H1 (cell line): Measurements from ENCODE around the gene EPB41L2. TPM values are rescaled to one million over a fixed set of nuclear protein-coding genes. Genes with fewer than 3 reads are reported as not detected.
"Not testable (repeated sequence)": the region's sequence is repeated elsewhere in the genome, so short reads cannot be mapped to it uniquely, and the experiment has no call there.

Source experiments
- CTCF ChIA-PET: fragments of 300-600 bp; sonication (Branson Sonifier 250); formaldehyde crosslinking; loops from one replicate; lab custom pipeline; 2021; ENCODE audit not compliant: partially characterized antibody; lab: Charles Lee
- POLR2A ChIA-PET: fragments of 300-600 bp; sonication (Branson Sonifier 250); formaldehyde crosslinking; loops from one replicate; lab custom pipeline; 2021; ENCODE audit warnings: inconsistent platforms; ENCODE audit not compliant: partially characterized antibody; lab: Charles Lee
- DNase-seq, 2 experiments: peaks; one replicate each; pipeline versions ENCODE4 v3.0.0 to v3.0.0-alpha.2; 2010 to 2022; ENCODE audit warnings: low spot score in 2 of 2, low read depth in 1 of 2, mixed read lengths in 1 of 2
- FAIRE-seq: peaks from 2 replicates; lab custom pipeline; 2011; peaks lifted over from hg19 to GRCh38; lab: Jason Lieb, UNC
- H2AFZ ChIP-seq: 2 replicates; pipeline ENCODE4 v1.8.1; 2012; ENCODE audit warnings: low read length, inconsistent platforms
- H2AK5ac ChIP-seq: 2 replicates; pipeline ENCODE4 v1.6.1; 2013; ENCODE audit warnings: low read depth, low read length
- H2BK120ac ChIP-seq: replicated peaks from 2 replicates; pipeline ENCODE3; 2013; ENCODE audit warnings: low read depth, low read length, inconsistent platforms
- H2BK12ac ChIP-seq: 2 replicates; pipeline ENCODE4 v1.6.1; 2013; ENCODE audit warnings: low read depth, low read length
- H2BK15ac ChIP-seq: 2 replicates; pipeline ENCODE4 v1.6.1; 2013; ENCODE audit warnings: low read length
- H2BK20ac ChIP-seq: 2 replicates; pipeline ENCODE4 v1.6.1; 2013; ENCODE audit warnings: low read length
- H2BK5ac ChIP-seq: 2 replicates; pipeline ENCODE4 v1.6.1; 2013; ENCODE audit warnings: low read depth, low read length
- H3K14ac ChIP-seq: 2 replicates; pipeline ENCODE4 v1.6.1; 2013; ENCODE audit warnings: inconsistent platforms; ENCODE audit not compliant: insufficient read length
- H3K18ac ChIP-seq: 2 replicates; pipeline ENCODE4 v1.6.1; 2013; ENCODE audit warnings: low read length; ENCODE audit errors: extremely low read depth
- H3K23ac ChIP-seq: 2 replicates; pipeline ENCODE4 v1.6.1; 2013; ENCODE audit warnings: inconsistent platforms; ENCODE audit not compliant: insufficient read length
- H3K23me2 ChIP-seq: 2 replicates; pipeline ENCODE4 v1.6.1; 2013; ENCODE audit warnings: low read depth, low read length
- H3K27ac ChIP-seq: 2 replicates; pipeline ENCODE4 v1.6.1; 2011; ENCODE audit warnings: low read depth, low read length, inconsistent platforms
- H3K27me3 ChIP-seq, 4 experiments: replicated peaks in 1 of 4; 1 replicate in 1 of 4; 2 replicates in 3 of 4; pipeline versions ENCODE4 v1.6.1 to v1.8.1; 2011 to 2013; ENCODE audit warnings: low read length in 3 of 4, mild to moderate bottlenecking in 3 of 4, inconsistent platforms in 2 of 4, mixed read lengths in 2 of 4, moderate library complexity in 1 of 4; ENCODE audit not compliant: control insufficient read depth in 3 of 4, insufficient read depth in 3 of 4; ENCODE audit errors: extremely low read depth in 1 of 4
- H3K36me3 ChIP-seq, 4 experiments: 2 replicates each; pipeline versions ENCODE4 v1.6.1 to v1.8.1; 2011 to 2013; ENCODE audit warnings: mild to moderate bottlenecking in 4 of 4, low read length in 3 of 4, moderate library complexity in 2 of 4, control low read depth in 1 of 4, inconsistent platforms in 1 of 4; ENCODE audit not compliant: insufficient read depth in 4 of 4, control insufficient read depth in 2 of 4
- H3K4ac ChIP-seq: replicated peaks from 2 replicates; pipeline ENCODE3; 2013; ENCODE audit warnings: low read length, low read depth, mixed read lengths, inconsistent platforms; ENCODE audit not compliant: insufficient read length
- H3K4me1 ChIP-seq, 4 experiments: replicated peaks in 1 of 4; 1 replicate in 1 of 4; 2 replicates in 3 of 4; pipeline versions ENCODE4 v1.6.1 to v1.8.1; 2011 to 2013; ENCODE audit warnings: low read length in 3 of 4, inconsistent platforms in 2 of 4, mixed read lengths in 1 of 4; ENCODE audit not compliant: insufficient read depth in 4 of 4, control insufficient read depth in 3 of 4
- H3K4me2 ChIP-seq, 2 experiments: 2 replicates each; pipeline versions ENCODE4 v1.6.1 to v1.8.1; 2011 to 2013; ENCODE audit warnings: low read depth in 2 of 2, low read length in 2 of 2, control low read depth in 1 of 2, inconsistent platforms in 1 of 2, mild to moderate bottlenecking in 1 of 2; ENCODE audit not compliant: insufficient read depth in 1 of 2
- H3K4me3 ChIP-seq, 4 experiments: fragments of 200-600, 300-600 bp in 1 of 4; sonication (generic), shearing (Covaris generic), sonication (Bioruptor Twin) in 1 of 4; 2 replicates each; pipeline versions ENCODE4 v1.5.1 to v1.8.1; 2011 to 2016; ENCODE audit warnings: low read length in 4 of 4, low read depth in 3 of 4, control low read depth in 2 of 4, inconsistent platforms in 2 of 4, mild to moderate bottlenecking in 2 of 4, mixed read lengths in 1 of 4, moderate library complexity in 1 of 4; ENCODE audit not compliant: insufficient read depth in 2 of 4; ENCODE audit errors: extremely low read depth in 1 of 4
- H3K56ac ChIP-seq: replicated peaks from 2 replicates; pipeline ENCODE3; 2013; ENCODE audit warnings: low read depth, mild to moderate bottlenecking, mixed read lengths, low read length, inconsistent platforms; ENCODE audit not compliant: insufficient read length
- H3K79me1 ChIP-seq: 2 replicates; pipeline ENCODE4 v1.6.1; 2013; ENCODE audit warnings: low read depth, low read length, control low read depth
- H3K79me2 ChIP-seq, 2 experiments: 2 replicates each; pipeline versions ENCODE4 v1.6.1 to v1.8.1; 2012 to 2013; ENCODE audit warnings: low read length in 2 of 2, mild to moderate bottlenecking in 2 of 2, inconsistent platforms in 1 of 2; ENCODE audit not compliant: insufficient read depth in 2 of 2, control insufficient read depth in 1 of 2
- H3K9ac ChIP-seq, 4 experiments: replicated peaks in 1 of 4; 1 replicate in 1 of 4; 2 replicates in 3 of 4; pipeline versions ENCODE4 v1.6.1 to v1.8.1; 2011 to 2013; ENCODE audit warnings: low read depth in 3 of 4, low read length in 3 of 4, control low read depth in 2 of 4, mild to moderate bottlenecking in 2 of 4, moderate library complexity in 2 of 4, inconsistent platforms in 1 of 4; ENCODE audit errors: extremely low read depth in 1 of 4
- H3K9me3 ChIP-seq, 2 experiments: 2 replicates each; pipeline versions ENCODE4 v1.6.1 to v1.8.1; 2012 to 2013; ENCODE audit warnings: mild to moderate bottlenecking in 2 of 2, moderate library complexity in 2 of 2, control low read depth in 1 of 2, inconsistent platforms in 1 of 2, low read depth in 1 of 2, low read length in 1 of 2, mixed read lengths in 1 of 2; ENCODE audit not compliant: insufficient read depth in 2 of 2
- H4K20me1 ChIP-seq, 2 experiments: replicated peaks in 1 of 2; 2 replicates each; pipeline versions ENCODE3 to v1.8.1; 2011 to 2013; ENCODE audit warnings: inconsistent platforms in 2 of 2, low read length in 2 of 2, mild to moderate bottlenecking in 1 of 2; ENCODE audit not compliant: insufficient read depth in 2 of 2, control insufficient read depth in 1 of 2
- H4K5ac ChIP-seq: 2 replicates; pipeline ENCODE4 v1.6.1; 2013; ENCODE audit warnings: low read length, low read depth, mixed read lengths, inconsistent platforms; ENCODE audit not compliant: insufficient read length
- H4K8ac ChIP-seq: 2 replicates; pipeline ENCODE4 v1.8.0; 2013; ENCODE audit warnings: mild to moderate bottlenecking, moderate library complexity, low read length, inconsistent platforms; ENCODE audit not compliant: insufficient read depth; ENCODE audit errors: extremely low read depth
- H4K91ac ChIP-seq: replicated peaks from 2 replicates; pipeline ENCODE3; 2013; ENCODE audit warnings: low read length, mixed read lengths, inconsistent platforms; ENCODE audit not compliant: insufficient read length
- HDAC2 ChIP-seq, 2 experiments: fragments of 300-600 bp in 1 of 2; sonication (generic) in 1 of 2; IDR thresholded peaks; 2 replicates each; pipeline ENCODE4 v1.6.1; 2011 to 2012; ENCODE audit warnings: low read depth in 2 of 2, low read length in 2 of 2, mild to moderate bottlenecking in 2 of 2, moderate library complexity in 2 of 2, borderline replicate concordance in 1 of 2, inconsistent platforms in 1 of 2
- KDM5A ChIP-seq: fragments of 200-600 bp; IDR thresholded peaks from 2 replicates; pipeline ENCODE4 v1.7.1; 2012; ENCODE audit warnings: mild to moderate bottlenecking, low read length, inconsistent platforms, mixed read lengths
- WGBS, 2 experiments: shearing (Covaris generic) in 1 of 2; methylation state at CpG; one replicate each; pipeline versions ENCODE4 v1.1.6 to v1.1.7; 2013 to 2015; ENCODE audit warnings: low lambda C conversion rate in 2 of 2, mixed read lengths in 2 of 2, inconsistent platforms in 1 of 2, low coverage in 1 of 2, missing lambda C conversion rate in 1 of 2; ENCODE audit not compliant: insufficient replicate concordance in 2 of 2, insufficient coverage in 1 of 2, insufficient read length in 1 of 2; ENCODE audit errors: extremely low coverage in 1 of 2, missing lambda C conversion rate in 1 of 2; 5-methylcytosine and 5-hydroxymethylcytosine counted together
- polyA plus RNA-seq, 7 experiments: library from polyadenylated mRNA; depleted of rRNA in 3 of 7; stranded (reverse) in 5 of 7; unstranded in 2 of 7; fragments of >200 nt in 5 of 7; fragments of 200-250 nt in 2 of 7; gene quantifications; 1 replicate in 5 of 7; 2 replicates in 1 of 7; 4 replicates in 1 of 7; pipeline versions ENCODE4 v1.2.1 to v1.2.3, GENCODE V29; 2011 to 2013; ENCODE audit warnings: missing spikeins in 2 of 7, mixed read lengths in 2 of 7
- total RNA-seq: library from RNA; stranded (reverse); fragmentation: NEBNext Ultra II Directional; extraction: Animal tissue kit (Norgen Biotek cat#: 25700); gene quantifications from 2 replicates; pipeline ENCODE4 v1.2.1, GENCODE V29; 2021

The EPB41L2 gene
- total and polyA plus RNA-seq, 2 of the 8 experiments (the other 6 are each of a cell fraction or from before 2014, with no cell fraction given) = 22.5 to 123 TPM

- no peak for TF ChIP-seq KDM5A
- no peak for TF ChIP-seq HDAC2 (IDR thresholded peaks at IDR 0.05; ENCODE audit: borderline replicate concordance in 1 of 2, low read depth in 2 of 2, low read length in 2 of 2)
- TF ChIP-seq, all 59 proteins: peak for 0
Measured at GRCh38 chr6:130991422-130992137, 71.5 kb downstream of the EPB41L2 start (continued).

- H4K20me1 ChIP-seq, H3K36me3 ChIP-seq, H3K4me2 ChIP-seq, H3K4me1 ChIP-seq, H3K14ac ChIP-seq, H3K9me3 ChIP-seq, H3K4ac ChIP-seq, H4K91ac ChIP-seq, H4K5ac ChIP-seq, CTCF ChIA-PET, H2BK15ac ChIP-seq, H3K56ac ChIP-seq, H3K27ac ChIP-seq, H3K23ac ChIP-seq, H3K9ac ChIP-seq, H2BK20ac ChIP-seq, H3K79me1 ChIP-seq, H3K18ac ChIP-seq, H3K4me3 ChIP-seq, H3K23me2 ChIP-seq, DNase-seq, H4K8ac ChIP-seq, H2AK5ac ChIP-seq, H2BK5ac ChIP-seq, H2AFZ ChIP-seq, POLR2A ChIA-PET, H2BK120ac ChIP-seq, H3K27me3 ChIP-seq, FAIRE-seq, H2BK12ac ChIP-seq: not testable (repeated sequence)
- WGBS, 2 experiments = 98% methylated on average over 5 of the region's 5 CpGs; no CpG with 5 or more reads in 1 of the 2 experiments
- peaks cover 0 to 32% of the 10 kb centered on the region in 2 experiments; a peak in 2 of 4 replicates for H3K79me2 ChIP-seq
Measured at GRCh38 chr6:130987539-130987938, 75.5 kb downstream of the EPB41L2 start.
